DMS114 treated with DMSO at 0.1 percent for 48 hours (cell line): ENCODE results near the gene RASSF7.

Source experiments
- DNase-seq: peaks from one replicate; lab custom pipeline; 2025; ENCODE audit not compliant: unreplicated experiment; lab: John Stamatoyannopoulos, UW

RASSF7 gene

DNA sequence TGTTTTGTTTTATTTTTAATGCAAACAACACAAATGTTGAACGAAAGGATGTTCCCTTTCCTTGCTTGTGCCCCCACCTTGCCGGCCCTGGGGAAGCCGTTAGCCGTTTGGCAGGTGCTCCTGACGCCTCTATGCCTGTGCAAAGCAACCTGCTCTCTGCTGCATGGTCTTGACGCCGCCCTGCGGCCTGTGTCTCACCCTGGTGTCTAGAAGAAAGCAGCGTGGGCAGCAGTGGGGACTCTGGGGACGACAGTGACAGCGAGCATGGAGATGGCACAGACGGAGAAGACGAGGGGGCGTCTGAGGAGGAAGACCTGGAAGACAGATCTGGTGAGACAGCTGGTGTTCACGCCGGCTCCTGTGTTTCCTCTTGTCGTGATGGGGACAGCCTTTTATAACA lies 21.0 kb downstream of the RASSF7 start:
- no peak for DNase-seq

DNA sequence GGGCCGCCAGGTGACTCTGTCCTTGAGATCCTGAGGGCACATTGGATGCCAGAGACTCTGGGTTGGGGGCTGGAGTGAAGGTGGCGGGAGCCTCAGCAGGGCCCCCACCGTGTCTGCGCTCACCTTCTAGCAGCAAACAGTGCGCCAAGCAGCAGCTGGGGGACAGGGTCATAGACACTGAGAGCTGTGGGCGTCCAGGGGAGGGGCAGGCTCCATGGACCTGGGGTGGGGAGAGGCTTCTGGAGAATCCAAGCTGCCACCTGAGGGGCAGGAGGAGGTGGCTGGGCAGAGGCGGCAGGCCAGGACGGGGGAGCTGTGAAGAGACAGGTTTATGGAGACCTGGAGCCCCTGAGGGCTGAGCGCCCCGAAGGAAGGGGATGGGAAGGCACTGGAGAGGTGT lies 23.5 kb downstream of the RASSF7 start:
- DNase-seq = no peak

- no peak for DNase-seq
Observed at GRCh38 chr11:586376-587316, 25.9 kb downstream of the RASSF7 start.

GRCh38 chr11:587546-587945 lies 26.8 kb downstream of the RASSF7 start:
- DNase-seq = no peak

GRCh38 chr11:587978-588380 lies 27.2 kb downstream of the RASSF7 start:
- DNase-seq = no peak

DNA sequence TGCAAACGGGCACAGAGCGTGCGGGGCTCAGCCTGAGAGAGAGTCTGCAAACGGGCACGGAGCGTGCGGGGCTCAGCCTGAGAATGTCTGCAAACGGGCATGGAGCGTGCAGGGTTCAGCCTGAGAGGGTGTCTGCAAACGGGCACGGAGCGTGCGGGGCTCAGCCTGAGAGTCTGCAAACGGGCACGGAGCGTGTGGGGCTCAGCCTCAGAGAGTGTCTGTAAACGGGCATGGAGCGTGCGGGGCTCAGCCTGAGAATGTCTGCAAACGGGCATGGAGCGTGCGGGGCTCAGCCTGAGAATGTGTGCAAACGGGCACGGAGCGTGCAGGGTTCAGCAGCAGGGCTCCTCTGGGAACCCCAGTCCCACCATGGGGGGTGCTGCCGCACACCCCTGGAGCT lies 29.0 kb downstream of the RASSF7 start:
- DNase-seq = no peak

DNA sequence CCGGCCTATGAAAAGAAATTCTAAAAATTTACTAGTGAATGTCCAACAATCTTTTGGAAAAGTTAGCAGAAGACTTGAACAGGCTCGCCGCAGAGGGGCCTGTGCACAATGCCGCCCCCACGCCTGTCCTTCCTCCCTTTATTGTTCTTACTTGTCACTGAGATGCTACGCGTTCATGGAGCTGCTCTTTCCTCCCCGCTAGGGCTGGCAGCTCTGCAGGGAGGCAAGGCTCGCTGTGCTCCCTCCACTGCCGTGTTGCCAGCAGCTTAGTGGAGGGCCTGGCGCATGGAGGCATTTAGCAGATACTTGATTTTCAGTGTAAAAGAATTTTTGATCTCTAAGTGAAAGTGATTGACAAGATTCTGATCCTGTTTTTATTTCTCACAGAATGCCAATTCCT lies 30.2 kb downstream of the RASSF7 start:
- no peak for DNase-seq

- DNase-seq = no peak
Observed at GRCh38 chr11:592501-592900, 31.7 kb downstream of the RASSF7 start.

DNA sequence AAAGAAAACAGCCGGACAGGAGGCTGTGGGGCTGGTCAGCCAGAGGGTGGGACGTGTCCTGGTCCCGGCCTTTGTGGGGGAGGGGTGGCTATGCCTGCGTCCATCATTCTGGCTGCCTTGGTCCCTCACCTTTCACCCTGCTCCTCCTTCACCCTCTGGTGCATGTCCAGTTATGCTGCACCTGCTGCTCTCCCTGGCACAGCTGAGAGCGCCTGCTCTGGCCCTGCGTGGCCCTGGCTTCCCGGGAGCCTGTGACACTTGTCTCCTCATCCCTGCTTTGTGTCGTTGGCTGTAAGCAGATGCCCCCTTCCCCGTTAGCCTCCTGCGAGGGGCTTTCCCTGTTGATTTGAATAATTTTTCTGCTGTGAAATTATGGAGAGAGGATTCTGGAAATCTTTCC lies 32.1 kb downstream of the RASSF7 start:
- no peak for DNase-seq

DNA sequence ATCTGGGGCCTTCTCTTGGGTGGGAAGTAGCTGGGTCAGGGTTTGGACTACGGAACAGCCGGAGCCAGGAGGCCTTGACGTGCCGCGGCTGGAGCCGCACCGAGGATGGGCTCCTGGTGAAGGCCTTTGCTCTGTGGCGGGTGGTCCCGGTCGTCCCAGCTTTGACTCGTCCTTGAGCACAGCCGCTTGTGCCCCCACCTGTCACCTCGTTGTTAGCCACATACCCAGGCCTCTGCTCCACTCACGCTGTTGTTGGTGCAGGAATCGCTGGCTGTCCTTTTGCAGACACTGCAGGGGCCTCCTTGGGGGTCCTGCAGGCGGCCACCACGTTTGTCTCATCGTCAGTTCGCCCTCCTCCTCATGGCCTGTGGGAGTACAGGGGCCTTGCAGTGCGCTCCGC lies 32.6 kb downstream of the RASSF7 start:
- no peak for DNase-seq

DNA sequence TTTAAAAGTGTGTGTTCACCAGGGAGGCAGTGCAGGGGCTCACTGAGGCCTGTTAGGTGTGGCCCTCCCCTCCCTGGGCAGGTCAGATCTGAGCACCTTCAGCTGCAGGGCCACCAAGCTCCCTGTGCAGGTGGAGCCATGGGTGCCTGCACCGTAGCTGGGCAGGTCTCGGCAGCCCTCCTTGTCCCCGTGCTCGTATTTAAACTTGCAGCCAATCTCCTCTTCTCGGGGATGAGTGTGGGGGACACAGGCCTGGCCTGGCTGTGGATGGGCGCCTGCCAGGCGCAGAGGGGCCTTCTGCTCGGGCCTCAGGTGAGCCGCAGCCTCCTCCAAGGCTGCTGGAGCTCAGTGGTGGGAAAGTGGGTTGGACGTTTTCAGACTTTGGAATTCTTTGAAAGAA lies 34.6 kb downstream of the RASSF7 start:
- no peak for DNase-seq

GRCh38 chr11:596374-596773 lies 35.6 kb downstream of the RASSF7 start:
- DNase-seq = no peak

DNA sequence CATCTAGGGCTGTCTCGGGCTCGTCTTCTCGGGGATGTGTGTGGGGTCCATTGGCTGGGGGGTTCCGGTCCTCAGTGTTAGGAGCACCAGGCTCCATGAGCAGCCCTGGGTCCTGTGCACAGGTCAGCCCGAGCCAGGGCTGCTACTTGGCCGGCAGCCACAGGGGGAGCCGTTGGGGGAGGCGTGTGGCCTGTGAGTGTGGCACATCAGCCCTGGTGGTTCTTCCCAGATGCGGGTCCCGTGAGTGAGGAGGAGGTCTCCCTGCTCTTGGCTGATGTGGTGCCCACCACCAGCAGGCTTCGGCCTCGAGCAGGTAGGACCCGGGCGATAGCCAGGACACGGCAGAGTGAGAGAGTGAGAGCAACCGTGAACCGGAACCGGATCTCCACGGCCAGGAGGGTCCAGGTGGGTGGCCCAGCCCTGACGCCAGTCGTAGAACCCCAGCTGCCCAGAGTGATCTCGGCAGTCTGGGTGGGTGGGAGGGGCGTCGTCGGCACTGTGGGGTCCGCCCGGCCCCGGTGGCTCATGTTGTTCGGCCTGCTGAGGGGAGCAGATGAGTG lies 36.5 kb downstream of the RASSF7 start:
- DNase-seq = no peak

GRCh38 chr11:598005-598680 lies 37.4 kb downstream of the RASSF7 start:
- DNase-seq = no peak

DNA sequence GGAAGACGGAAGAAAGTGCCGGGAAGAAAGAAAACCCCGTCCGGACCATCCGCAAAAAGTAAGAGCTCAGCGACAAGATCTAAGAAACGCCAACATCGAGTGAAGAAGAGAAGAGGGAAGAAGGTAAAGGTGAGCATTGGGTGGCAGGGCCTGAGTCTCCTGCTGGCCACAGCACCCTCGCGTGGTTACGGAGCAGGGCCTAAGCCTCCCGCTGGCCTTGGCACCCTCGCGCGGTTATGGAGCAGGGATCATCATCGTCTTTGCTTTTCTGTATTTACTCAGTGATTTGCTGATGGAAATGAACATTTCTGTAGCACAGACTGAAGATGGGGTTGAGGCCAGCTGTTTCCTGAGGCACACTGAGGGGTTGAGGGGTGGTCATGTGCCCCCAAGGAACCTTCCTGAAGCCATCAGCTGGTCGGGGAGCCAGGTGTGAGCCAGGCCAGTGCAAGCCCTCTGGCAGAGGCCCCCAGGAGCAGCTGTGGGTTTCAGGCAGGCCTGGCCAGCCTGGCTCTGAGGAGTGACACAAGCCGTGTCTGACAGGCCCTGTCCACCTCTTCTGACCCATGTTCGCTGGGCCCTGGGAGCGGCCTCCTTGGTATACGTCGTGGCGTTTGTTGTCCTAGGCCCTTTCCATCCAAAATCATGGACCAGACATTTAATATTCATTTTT lies 40.9 kb downstream of the RASSF7 start:
- no peak for DNase-seq

GRCh38 chr11:603154-603553 lies 42.4 kb downstream of the RASSF7 start:
- DNase-seq = no peak

- no peak for DNase-seq
Observed at GRCh38 chr11:605286-606129, 44.7 kb downstream of the RASSF7 start.

DNA sequence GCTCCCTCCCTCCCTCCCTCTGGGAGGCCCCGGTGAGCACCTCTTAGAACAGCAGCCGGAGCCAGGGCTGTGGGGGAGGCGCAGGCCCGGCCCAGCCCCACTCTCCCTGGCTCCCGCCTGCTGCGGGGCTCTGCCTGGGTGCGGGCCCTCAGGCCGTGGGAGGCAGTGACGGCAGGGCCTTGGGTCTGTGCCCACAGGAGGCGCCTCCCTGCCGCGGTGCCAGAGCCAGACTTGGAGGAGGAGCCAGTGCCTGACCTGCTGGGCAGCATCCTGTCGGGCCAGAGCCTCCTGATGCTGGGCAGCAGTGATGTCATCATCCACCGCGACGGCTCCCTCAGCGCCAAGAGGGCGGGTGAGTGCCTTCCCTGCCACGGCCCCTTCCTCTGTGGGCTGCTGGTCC lies 45.5 kb downstream of the RASSF7 start:
- DNase-seq = no peak

- DNase-seq = no peak
Observed at GRCh38 chr11:607020-607780, 46.4 kb downstream of the RASSF7 start.
